ENCODE results near the gene PIN4. TPM values are rescaled to one million over a fixed set of nuclear protein-coding genes. Genes with fewer than 3 reads are reported as not detected.
"Not testable (repeated sequence)": the region's sequence is repeated elsewhere in the genome, so short reads cannot be mapped to it uniquely, and the experiment has no call there.

PIN4 gene
- polyA plus RNA-seq, 5 donors: 27.4 to 45.6 (median 39.0) TPM

GRCh38 chrX:72180539-72180938, 1.0 kb upstream of the PIN4 start:
- DNase-seq: no peak

GRCh38 chrX:72182924-72183323, 1.4 kb downstream of the PIN4 start:
- no peak for DNase-seq

GRCh38 chrX:72201836-72202536, 20.4 kb downstream of the PIN4 start:
- no peak for DNase-seq

- no peak for DNase-seq
These were observed 21.3 kb downstream of the PIN4 start for GRCh38 chrX:72202792-72203401.

DNA sequence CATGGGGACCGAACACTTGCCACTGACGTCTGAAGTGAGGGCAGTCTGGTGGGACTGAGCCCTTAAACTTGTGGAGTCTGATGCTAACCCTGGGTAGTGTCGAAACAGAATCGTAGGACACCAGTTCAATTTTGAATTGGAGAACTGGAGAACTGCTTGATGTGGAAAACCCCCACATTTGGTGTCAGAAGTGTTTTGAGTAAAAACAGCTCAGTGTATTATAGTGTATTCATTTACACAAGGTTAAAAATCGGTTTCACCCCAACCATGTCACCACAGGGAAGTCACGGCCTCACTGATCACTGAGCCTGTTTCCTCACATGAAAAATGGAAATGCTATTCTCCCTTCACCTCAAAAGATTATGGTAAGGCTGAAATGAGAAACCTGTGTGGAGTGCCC, 21.9 kb downstream of the PIN4 start:
- no peak for DNase-seq

- DNase-seq: no peak
These were observed 24.1 kb downstream of the PIN4 start for GRCh38 chrX:72205706-72206105.

DNA sequence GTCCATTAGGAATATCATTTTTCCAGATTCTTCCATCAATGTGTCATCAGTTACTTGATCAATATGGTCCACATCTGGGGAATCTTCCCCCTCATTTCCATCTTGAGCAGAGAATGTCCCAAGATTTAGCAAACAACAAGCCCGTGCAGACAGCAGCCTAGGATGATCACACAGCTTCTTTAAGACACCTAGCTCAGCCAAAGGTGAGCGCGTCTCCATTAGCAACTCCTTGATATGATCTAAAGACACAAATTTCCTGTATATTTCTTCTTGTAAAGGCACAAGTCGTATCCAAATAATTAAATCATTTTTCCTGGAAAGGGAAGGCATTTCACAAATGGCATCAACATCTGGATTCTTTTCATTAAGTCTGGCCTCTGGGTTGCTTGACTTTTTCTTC, 25.8 kb downstream of the PIN4 start:
- DNase-seq: no peak

DNA sequence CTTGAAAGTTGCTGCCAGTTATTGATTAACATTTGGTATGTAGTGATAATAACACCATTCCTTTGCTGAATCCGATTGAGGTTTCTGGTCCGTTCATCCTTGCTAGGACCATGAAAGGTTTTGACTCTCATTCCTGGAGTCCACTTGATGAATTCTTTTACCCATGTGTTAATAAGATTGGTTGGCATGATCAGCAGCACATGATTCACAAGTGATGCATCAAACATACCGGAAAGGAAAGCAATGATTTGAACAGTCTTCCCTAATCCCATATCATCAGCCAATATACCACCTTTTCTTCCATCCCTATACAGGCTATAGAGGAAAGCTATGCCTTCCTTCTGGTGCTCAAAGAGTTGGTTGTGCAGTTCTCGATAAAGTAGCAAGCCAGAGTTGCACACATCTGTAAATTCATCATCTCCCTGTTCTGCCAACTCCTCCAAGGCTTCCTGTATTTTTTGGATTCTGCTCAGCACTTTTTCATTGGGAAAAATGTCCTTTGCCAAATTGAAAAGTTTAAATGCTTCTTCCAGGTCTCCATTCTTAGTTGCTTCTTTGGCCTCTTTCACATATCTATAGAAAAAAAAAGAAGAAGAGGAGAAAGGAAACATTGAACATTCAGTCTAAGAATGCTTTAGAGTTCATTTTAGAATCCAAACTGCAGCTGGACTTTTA, 26.7 kb downstream of the PIN4 start:
- no peak for DNase-seq

DNA sequence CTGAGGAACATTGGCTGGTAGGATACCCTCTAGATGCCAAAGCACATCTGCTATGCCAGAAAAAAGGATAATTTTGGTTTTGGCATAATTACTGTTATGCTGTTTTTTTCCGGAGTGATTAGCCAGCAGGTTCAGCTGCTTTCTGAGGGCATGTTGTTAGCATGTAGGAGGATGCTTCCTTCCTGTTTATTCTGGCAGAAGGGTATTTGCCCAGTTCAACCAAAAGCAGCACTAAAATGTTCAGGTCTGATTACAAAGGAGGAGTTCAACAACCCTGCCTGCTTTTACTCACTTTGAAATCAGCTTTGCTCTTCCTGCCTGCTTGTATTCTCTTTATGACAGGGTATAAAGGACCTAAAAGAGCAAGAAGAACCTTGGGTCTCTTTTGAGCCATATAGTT, 35.4 kb downstream of the PIN4 start:
- DNase-seq: no peak

GRCh38 chrX:72220375-72220774, 38.8 kb downstream of the PIN4 start:
- not testable (repeated sequence) for DNase-seq

DNA sequence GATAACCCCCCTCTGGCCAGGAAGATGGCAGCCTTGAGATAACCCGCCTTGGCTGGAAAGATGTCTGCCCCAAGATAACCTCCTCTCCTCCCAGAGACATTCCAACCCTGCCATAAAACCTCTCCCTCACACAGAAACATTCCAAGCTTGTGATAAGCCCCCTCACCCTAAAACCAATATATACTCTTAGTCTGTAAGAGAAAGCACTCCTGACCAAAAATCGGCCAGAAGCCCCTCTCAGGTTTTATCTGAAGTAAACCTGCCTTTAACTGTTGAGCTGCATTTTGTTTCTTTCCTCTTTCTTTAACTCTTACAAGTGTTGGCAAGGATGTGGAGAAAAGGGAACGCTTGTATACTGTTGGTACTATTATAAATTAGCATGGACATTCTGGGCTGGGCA, 48.7 kb downstream of the PIN4 start:
- no peak for DNase-seq

DNA sequence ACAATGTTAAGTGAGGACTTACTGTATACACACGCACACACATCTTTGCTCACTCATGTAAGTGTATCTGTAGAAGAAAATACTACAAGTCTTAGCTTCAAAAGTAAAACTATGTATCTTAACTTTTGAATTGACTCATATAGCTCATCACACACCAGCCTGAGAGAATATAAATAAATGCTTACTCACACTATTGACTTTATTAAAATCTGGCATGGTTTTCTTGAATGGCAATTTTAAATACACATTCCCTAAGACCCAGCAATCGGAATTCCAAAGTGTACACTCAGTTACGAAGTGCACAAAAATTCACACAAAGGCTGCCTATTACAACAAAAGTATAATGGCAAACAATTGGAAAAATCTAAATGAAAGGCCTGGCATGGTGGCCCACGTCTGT, 55.3 kb downstream of the PIN4 start:
- DNase-seq: no peak

GRCh38 chrX:72238183-72238582, 56.6 kb downstream of the PIN4 start:
- DNase-seq: no peak

DNA sequence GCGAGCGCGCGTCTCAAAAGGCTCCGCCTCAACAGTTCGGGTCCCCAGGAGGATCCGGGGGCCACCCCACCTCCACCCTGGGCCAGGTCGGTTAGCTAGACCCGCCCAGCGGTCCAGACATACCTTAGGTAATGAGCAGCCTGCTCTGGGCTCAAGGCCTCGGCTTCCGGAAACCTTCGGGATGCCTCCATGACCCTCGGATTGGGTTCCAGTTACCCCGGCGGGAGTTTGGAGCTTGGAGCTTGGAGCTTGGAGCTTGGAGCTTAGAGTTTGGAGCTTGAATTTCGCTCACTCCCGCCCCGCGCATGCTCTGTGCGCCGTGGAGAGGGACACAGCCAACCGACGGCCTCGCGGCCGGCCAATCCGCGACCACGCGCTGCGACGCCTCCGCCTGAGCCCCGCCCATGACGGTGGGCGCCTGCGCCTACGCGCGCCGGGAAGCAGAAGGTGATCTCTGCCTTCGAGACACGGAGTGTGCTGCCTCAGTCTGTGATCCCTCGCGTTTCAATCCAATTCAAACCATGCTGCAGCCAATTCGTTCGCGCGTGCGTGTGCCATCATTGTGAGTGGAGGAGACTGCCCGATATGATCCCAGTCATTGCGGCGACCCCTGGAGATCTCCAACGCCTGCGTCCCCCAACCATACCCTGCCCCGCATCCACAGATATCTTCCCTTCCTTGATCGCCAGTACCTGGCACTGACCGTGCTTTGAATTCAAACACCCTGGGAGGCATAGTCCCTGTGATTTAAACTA, 57.3 kb downstream of the PIN4 start, which contains the start of gene ERCC6L:
Gene ERCC6L (minus strand): TSS at position 307 of the 755 bp plus-strand sequence. CDS start 116 bp downstream, at position 191.
- peak; percentile 83 to 85 for DNase-seq

DNA sequence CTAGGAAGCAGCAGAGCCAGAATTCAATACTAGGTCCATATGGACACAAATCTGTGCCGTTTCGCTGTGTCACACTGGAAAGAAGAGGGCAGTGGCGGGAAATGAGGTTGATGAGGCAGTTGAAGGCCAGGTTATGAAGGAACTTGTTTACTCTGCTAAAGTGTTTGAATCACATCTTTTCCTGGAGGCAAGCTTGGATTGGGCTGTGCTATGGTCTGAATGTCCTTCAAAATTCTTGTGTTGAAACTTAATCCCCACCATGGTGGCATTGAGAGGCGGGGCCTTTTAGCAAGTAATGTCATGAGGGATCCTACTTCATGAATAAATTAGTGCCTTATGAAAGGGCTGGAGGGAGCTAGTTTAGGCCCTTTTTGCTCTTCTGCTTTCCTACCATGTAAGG, 59.4 kb downstream of the PIN4 start:
- DNase-seq: no peak

DNA sequence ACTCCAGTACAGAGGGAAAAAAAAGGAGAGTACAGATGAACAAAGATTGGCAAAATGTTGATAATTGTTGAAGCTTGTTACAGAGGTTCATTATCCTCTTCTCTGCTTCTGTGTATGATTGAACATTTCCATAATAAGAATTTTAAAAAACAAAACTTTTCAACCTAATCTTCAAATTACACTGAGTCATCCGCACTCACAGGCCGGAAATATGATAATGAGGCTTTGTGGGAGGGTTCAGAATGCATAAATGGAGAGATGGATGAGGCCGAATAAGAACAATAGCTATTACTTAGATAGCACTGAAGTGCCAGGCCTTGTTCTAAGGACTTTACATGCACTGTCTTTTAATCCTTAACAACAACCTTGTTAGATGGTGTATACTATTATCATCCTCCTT, 61.9 kb downstream of the PIN4 start:
- no peak for DNase-seq

DNA sequence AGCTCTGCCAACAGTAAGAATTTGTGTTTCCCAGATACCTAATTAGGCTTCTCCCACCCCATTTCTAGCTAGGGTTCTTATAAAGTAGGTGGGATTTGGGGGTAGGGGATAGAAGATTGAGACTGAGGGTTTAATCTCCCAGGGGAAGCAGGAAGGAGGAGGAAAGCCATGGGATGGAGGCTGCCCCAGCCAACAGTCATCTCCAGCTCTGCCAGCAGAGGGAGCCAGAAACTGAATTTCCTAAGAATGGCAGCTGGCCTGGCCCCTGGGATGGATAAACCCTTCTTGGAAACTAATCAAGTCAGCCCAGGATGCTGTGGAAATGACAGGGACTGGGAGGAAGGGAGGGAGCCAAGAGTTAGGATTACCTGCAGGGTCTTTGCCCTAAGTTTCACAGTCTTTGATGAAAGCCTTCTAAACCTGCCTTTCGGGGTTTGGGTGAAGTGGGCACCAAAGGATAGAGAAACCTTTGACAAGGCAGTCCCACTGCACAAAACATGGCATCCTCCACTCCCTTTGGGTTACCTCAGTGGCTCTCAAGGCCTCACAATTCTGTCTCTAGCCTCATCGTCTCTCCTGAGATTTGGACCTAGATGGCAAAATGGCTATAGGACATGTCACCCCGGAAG, 64.0 kb downstream of the PIN4 start:
- DNase-seq: peak in 1 of 2 donors; percentile 11

DNA sequence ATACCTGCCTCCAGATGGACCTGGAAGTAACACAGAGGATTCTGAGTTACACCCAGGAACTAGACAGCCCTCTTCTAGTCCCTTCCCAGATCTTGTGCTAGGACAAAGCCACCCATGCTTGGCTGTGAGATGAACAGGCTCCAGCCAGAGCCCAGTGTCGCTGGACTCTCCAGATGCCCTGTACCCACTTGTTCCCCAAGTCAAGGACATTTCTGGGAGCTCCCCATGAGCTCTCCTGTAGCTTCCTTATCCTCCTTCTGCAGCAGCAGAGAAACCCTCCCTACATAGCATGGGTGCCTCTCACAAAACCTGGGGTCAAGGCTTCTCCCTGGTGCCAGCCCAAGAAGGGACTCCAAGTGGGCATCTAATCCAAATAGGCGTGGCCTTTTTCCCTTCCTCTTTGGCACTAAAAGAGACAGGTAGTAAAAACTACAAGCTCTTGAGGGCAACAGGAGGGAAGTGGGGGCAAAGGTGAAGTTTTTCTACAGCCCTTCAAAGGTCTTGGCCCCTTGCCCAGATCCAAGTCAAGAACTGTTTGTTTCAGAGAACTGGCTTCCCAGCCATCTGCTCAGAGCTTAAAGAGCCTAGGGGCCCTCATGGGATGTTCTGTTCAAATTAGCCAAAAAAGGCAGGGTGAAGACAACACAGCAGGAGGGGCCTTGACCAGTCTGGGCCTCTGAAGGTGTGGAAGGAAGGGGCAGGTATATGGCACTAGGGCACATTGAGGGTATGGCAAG, 65.8 kb downstream of the PIN4 start:
- peak in 1 of 2 donors; percentile 47 for DNase-seq
